Lower leg skin (tissue), 3 donors: ENCODE data around the gene SNX10.

Experiments used
- CTCF ChIP-seq, 3 donors: fragments of 450-650 bp; IDR thresholded peaks; one replicate each; pipeline ENCODE4 v1.5.1; 2016; ENCODE audit warnings: antibody characterized with exemption in 3 of 3, mild to moderate bottlenecking in 3 of 3, moderate library complexity in 2 of 3
- POLR2A ChIP-seq, 2 donors: fragments of 450-650 bp; IDR thresholded peaks; one replicate each; pipeline ENCODE4 v1.6.1; 2016 to 2017; ENCODE audit warnings: antibody characterized with exemption in 2 of 2, mild to moderate bottlenecking in 1 of 2, moderate library complexity in 1 of 2

DNA sequence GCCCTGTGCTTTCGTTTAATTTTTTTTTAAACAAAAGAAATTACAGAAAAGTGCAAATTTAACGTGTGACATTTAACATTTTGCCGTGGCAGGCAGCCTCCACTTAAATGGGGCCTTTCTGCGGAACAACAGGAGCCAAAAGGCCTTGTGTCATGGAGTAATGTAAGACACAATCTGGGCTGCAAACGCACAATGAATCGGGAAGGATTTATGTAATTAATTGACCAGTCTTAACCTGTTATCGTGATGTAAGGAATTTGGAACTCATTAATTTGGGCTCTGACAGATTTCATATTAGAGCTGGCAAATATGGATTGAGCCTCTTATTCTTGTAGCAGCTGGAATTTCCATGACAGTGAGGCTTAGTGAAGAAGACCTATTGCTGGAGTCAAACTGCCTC, 86.4 kb downstream of the SNX10 start:
- no peak for TF ChIP-seq CTCF (IDR thresholded peaks at IDR 0.05)
- no peak for TF ChIP-seq POLR2A (IDR thresholded peaks at IDR 0.05)
